ENCODE results near the gene EFTUD2. TPM values are rescaled to one million over a fixed set of nuclear protein-coding genes. Genes with fewer than 3 reads are reported as not detected.

EFTUD2 gene
- total RNA-seq, 4 donors from 2014 or later, result 65.0 to 116 (median 81.3) TPM

- TF ChIP-seq POLR2A (IDR thresholded peaks at IDR 0.05) (no peak), CTCF (IDR thresholded peaks at IDR 0.05 in 4 of 5, conservative IDR thresholded peaks at IDR 0.05 in 1 of 5) (no peak)
- in situ Hi-C loops (cut with MboI; ENCODE audit: low sequenced_read_pairs in 4 of 4), result loop anchor here in 3 of 4 donors (10.0 to 25.0 kb wide), 4 partner anchors 93 to 215 kb away; partner anchors contain the start of genes ACBD4 (in 1 of the 3), HEXIM1 (in 1 of the 3) and PLCD3 (in 1 of the 3)
- no peak for ATAC-seq
- H3K9me3 ChIP-seq, result no peaks in the 10 kb centered on the region
- H3K4me1 ChIP-seq, result peaks cover 0 to 4% of the 10 kb centered on the region in 2 donors
- H3K27ac ChIP-seq, result no peak overlapping the region
- DNase-seq, result no peak
- H3K27me3 ChIP-seq, result no peaks in the 10 kb centered on the region
- H3K4me3 ChIP-seq, result no peak overlapping the region
- H3K36me3 ChIP-seq, result no peaks in the 10 kb centered on the region
- intact Hi-C loops (cut with DNase I; ENCODE audit: low total_unique reads), result no loop called here
These were observed 22.9 kb upstream of the EFTUD2 start for GRCh38 chr17:44922136-44922535.

- H3K27ac ChIP-seq, result no peak overlapping the region
- TF ChIP-seq CTCF (IDR thresholded peaks at IDR 0.05 in 4 of 5, conservative IDR thresholded peaks at IDR 0.05 in 1 of 5) (no peak), POLR2A (IDR thresholded peaks at IDR 0.05) (no peak)
- DNase-seq, result peak in 1 of 2 donors; percentile 4
These were observed 22.1 kb upstream of the EFTUD2 start for GRCh38 chr17:44921122-44921882.

GRCh38 chr17:44920565-44920940, 21.3 kb upstream of the EFTUD2 start:
- H3K4me3 ChIP-seq, result no peak overlapping the region
- DNase-seq, result peak in 1 of 2 donors; percentile 5
- no peaks in the 10 kb centered on the region for H3K27me3 ChIP-seq
- no peaks in the 10 kb centered on the region for H3K9me3 ChIP-seq
- no peak overlapping the region for H3K27ac ChIP-seq
- TF ChIP-seq POLR2A (IDR thresholded peaks at IDR 0.05) (no peak), CTCF (IDR thresholded peaks at IDR 0.05 in 4 of 5, conservative IDR thresholded peaks at IDR 0.05 in 1 of 5) (no peak)
- H3K36me3 ChIP-seq, result no peaks in the 10 kb centered on the region
- intact Hi-C loops (cut with DNase I; ENCODE audit: low total_unique reads) (loop anchor here (1.0 to 2.0 kb wide), 3 partner anchors 99 to 215 kb away; partner anchors contain the start of gene ACBD4), in situ Hi-C loops (cut with MboI; ENCODE audit: low sequenced_read_pairs in 4 of 4) (loop anchor here in 3 of 4 donors (10.0 to 25.0 kb wide), 4 partner anchors 94 to 217 kb away; partner anchors contain the start of genes ACBD4 (in 1 of the 3), HEXIM1 (in 1 of the 3) and PLCD3 (in 1 of the 3))
- no peak for ATAC-seq
- peaks cover 0 to 8% of the 10 kb centered on the region in 2 donors for H3K4me1 ChIP-seq

More at GRCh38 chr17:44921122-44921882, 22.1 kb upstream of the EFTUD2 start:
- in situ Hi-C loops (cut with MboI; ENCODE audit: low sequenced_read_pairs in 4 of 4), result loop anchor here in 3 of 4 donors (10.0 to 25.0 kb wide), 4 partner anchors 93 to 216 kb away; partner anchors contain the start of genes ACBD4 (in 1 of the 3), HEXIM1 (in 1 of the 3) and PLCD3 (in 1 of the 3)
- H3K4me1 ChIP-seq, result peaks cover 0 to 8% of the 10 kb centered on the region in 2 donors
- no peak overlapping the region for H3K4me3 ChIP-seq
- H3K36me3 ChIP-seq, result no peaks in the 10 kb centered on the region
- H3K27me3 ChIP-seq, result no peaks in the 10 kb centered on the region
- intact Hi-C loops (cut with DNase I; ENCODE audit: low total_unique reads), result loop anchor here (2.0 kb wide), 1 partner anchor 177 kb away; no protein-coding TSS in a partner anchor
- no peaks in the 10 kb centered on the region for H3K9me3 ChIP-seq
- no peak for ATAC-seq

- TF ChIP-seq POLR2A (IDR thresholded peaks at IDR 0.05), result no peak
- peak; percentile 70 to 88 (median 81) for TF ChIP-seq CTCF (IDR thresholded peaks at IDR 0.05 in 4 of 5, conservative IDR thresholded peaks at IDR 0.05 in 1 of 5)
- Histone ChIP-seq H3K9me3 (no peaks in the 10 kb centered on the region), H3K27ac (no peak overlapping the region), H3K36me3 (no peaks in the 10 kb centered on the region), H3K4me1 (peaks cover 0 to 8% of the 10 kb centered on the region in 2 donors), H3K27me3 (no peaks in the 10 kb centered on the region), H3K4me3 (no peak overlapping the region)
- in situ Hi-C loops (cut with MboI; ENCODE audit: low sequenced_read_pairs in 4 of 4) (loop anchor here (5.0 to 25.0 kb wide), 7 partner anchors 95 to 217 kb away; partner anchors contain the start of genes ACBD4 (in 2 of the 4), PLCD3 (in 2 of the 4) and HEXIM1 (in 1 of the 4)), intact Hi-C loops (cut with DNase I; ENCODE audit: low total_unique reads) (loop anchor here (1.0 to 10.0 kb wide), 4 partner anchors 99 to 275 kb away; partner anchors contain the start of gene ACBD4)
- ATAC-seq (peak; percentile 91 to 92), DNase-seq (peak; percentile 66 to 73)
These were observed 20.8 kb upstream of the EFTUD2 start for GRCh38 chr17:44919885-44920564.

All from gastrocnemius medialis (tissue), 4 donors.